ENCODE results near the gene PRELP. TPM values are rescaled to one million over a fixed set of nuclear protein-coding genes. Genes with fewer than 3 reads are reported as not detected.

The PRELP gene
- polyA plus RNA-seq, 1 experiment = 3.9 TPM

- POLR2A ChIA-PET = no interaction called here
- Histone ChIP-seq H3K27me3 (ENCODE audit: control insufficient read depth, insufficient read depth, low read length) (no peaks in the 10 kb centered on the region), H3K36me3 (ENCODE audit: control insufficient read depth, insufficient read depth, low read length) (no peaks in the 10 kb centered on the region), H3K4me3 (ENCODE audit: low read depth, low read length) (no peak overlapping the region)
- no peak for DNase-seq (ENCODE audit: low read depth)
- CTCF ChIA-PET = interaction anchor here (2.2 kb wide), 1 partner anchor 9 kb away, joined by 6 read pairs; no protein-coding TSS in a partner anchor
- TF ChIP-seq CTCF (IDR thresholded peaks at IDR 0.05; ENCODE audit: insufficient read depth, low read depth, low read length) = no peak
Observed at GRCh38 chr1:203468326-203468725, 7.3 kb upstream of the PRELP start.

- ChIA-PET CTCF (no interaction called here), POLR2A (no interaction called here)
Observed at GRCh38 chr1:203470240-203470639, 5.4 kb upstream of the PRELP start.

GRCh38 chr1:203471841-203472240 is 3.8 kb upstream of the PRELP start:
- no peak for TF ChIP-seq CTCF (IDR thresholded peaks at IDR 0.05; ENCODE audit: insufficient read depth, low read depth, low read length)
- no peak for DNase-seq (ENCODE audit: low read depth)
- POLR2A ChIA-PET = no interaction called here
- H3K36me3 ChIP-seq (ENCODE audit: control insufficient read depth, insufficient read depth, low read length) = no peaks in the 10 kb centered on the region
- no peak overlapping the region for H3K4me3 ChIP-seq (ENCODE audit: low read depth, low read length)
- no peaks in the 10 kb centered on the region for H3K27me3 ChIP-seq (ENCODE audit: control insufficient read depth, insufficient read depth, low read length)
- CTCF ChIA-PET = interaction anchor here (0.9 to 1.0 kb wide), 2 partner anchors 8 to 103 kb away, joined by 3 read pairs; no protein-coding TSS in a partner anchor

More at GRCh38 chr1:203470240-203470639, 5.4 kb upstream of the PRELP start:
- TF ChIP-seq CTCF (IDR thresholded peaks at IDR 0.05; ENCODE audit: insufficient read depth, low read depth, low read length) = no peak
- no peaks in the 10 kb centered on the region for H3K36me3 ChIP-seq (ENCODE audit: control insufficient read depth, insufficient read depth, low read length)
- no peaks in the 10 kb centered on the region for H3K27me3 ChIP-seq (ENCODE audit: control insufficient read depth, insufficient read depth, low read length)
- no peak overlapping the region for H3K4me3 ChIP-seq (ENCODE audit: low read depth, low read length)
- DNase-seq (ENCODE audit: low read depth) = no peak

- Histone ChIP-seq H3K27me3 (ENCODE audit: control insufficient read depth, insufficient read depth, low read length) (no peaks in the 10 kb centered on the region), H3K4me3 (ENCODE audit: low read depth, low read length) (no peak overlapping the region), H3K36me3 (ENCODE audit: control insufficient read depth, insufficient read depth, low read length) (no peaks in the 10 kb centered on the region)
- DNase-seq (ENCODE audit: low read depth) = no peak
- ChIA-PET POLR2A (no interaction called here), CTCF (interaction anchor here (0.5 to 1.0 kb wide), 2 partner anchors 14 to 133 kb away, joined by 3 read pairs; no protein-coding TSS in a partner anchor)
- TF ChIP-seq CTCF (IDR thresholded peaks at IDR 0.05; ENCODE audit: insufficient read depth, low read depth, low read length) = no peak
Observed at GRCh38 chr1:203473281-203473680, 2.3 kb upstream of the PRELP start.

GRCh38 chr1:203473781-203474305 is 1.8 kb upstream of the PRELP start:
- Histone ChIP-seq H3K27me3 (ENCODE audit: control insufficient read depth, insufficient read depth, low read length) (no peaks in the 10 kb centered on the region), H3K36me3 (ENCODE audit: control insufficient read depth, insufficient read depth, low read length) (no peaks in the 10 kb centered on the region), H3K4me3 (ENCODE audit: low read depth, low read length) (no peak overlapping the region)
- POLR2A ChIA-PET = no interaction called here
- no peak for TF ChIP-seq CTCF (IDR thresholded peaks at IDR 0.05; ENCODE audit: insufficient read depth, low read depth, low read length)
- DNase-seq (ENCODE audit: low read depth) = no peak
- CTCF ChIA-PET = interaction anchor here (0.5 to 5.1 kb wide), 2 partner anchors 14 to 133 kb away, joined by 3 to 25 read pairs; no protein-coding TSS in a partner anchor
